ENCODE results near the gene OR2A25.
"Not testable (repeated sequence)": the region's sequence is repeated elsewhere in the genome, so short reads cannot be mapped to it uniquely, and the experiment has no call there.

OR2A25 gene

GRCh38 chr7:144069511-144069910 is at the start of gene OR2A25:
Gene OR2A25 (plus strand): TSS chr7:144069811. CDS start chr7:144074220, 4,409 bp downstream.
- no peak for DNase-seq

- no peak for DNase-seq
Measured at GRCh38 chr7:144020340-144020739, 49.3 kb upstream of the OR2A25 start.

- DNase-seq, result no peak
Measured at GRCh38 chr7:144022169-144022568, 47.4 kb upstream of the OR2A25 start.

GRCh38 chr7:144023171-144023827 is 46.3 kb upstream of the OR2A25 start:
- DNase-seq, result no peak

- DNase-seq, result no peak
Measured at GRCh38 chr7:144024213-144024612, 45.4 kb upstream of the OR2A25 start.

- DNase-seq, result no peak
Measured at GRCh38 chr7:144026203-144026883, 43.3 kb upstream of the OR2A25 start.

GRCh38 chr7:144027070-144027469 is 42.5 kb upstream of the OR2A25 start:
- DNase-seq, result no peak

- no peak for DNase-seq
Measured at GRCh38 chr7:144027974-144028373, 41.6 kb upstream of the OR2A25 start.

- no peak for DNase-seq
Measured at GRCh38 chr7:144028547-144028946, 41.1 kb upstream of the OR2A25 start.

GRCh38 chr7:144032516-144032915 is 37.1 kb upstream of the OR2A25 start:
- no peak for DNase-seq

- DNase-seq, result no peak
Measured at GRCh38 chr7:144032985-144033709, 36.5 kb upstream of the OR2A25 start.

- DNase-seq, result no peak
Measured at GRCh38 chr7:144035385-144035784, 34.2 kb upstream of the OR2A25 start.

- DNase-seq, result no peak
Measured at GRCh38 chr7:144036302-144036885, 33.2 kb upstream of the OR2A25 start.

- no peak for DNase-seq
Measured at GRCh38 chr7:144037414-144038035, 32.1 kb upstream of the OR2A25 start.

- no peak for DNase-seq
Measured at GRCh38 chr7:144038887-144039286, 30.7 kb upstream of the OR2A25 start.

GRCh38 chr7:144048648-144049047 is 21.0 kb upstream of the OR2A25 start, which contains the start of gene OR2A5:
Gene OR2A5 (plus strand): TSS chr7:144048948. CDS start chr7:144050402, 1,454 bp downstream.
- DNase-seq, result no peak

- no peak for DNase-seq
Measured at GRCh38 chr7:144049491-144049890, 20.1 kb upstream of the OR2A25 start.

- no peak for DNase-seq
Measured at GRCh38 chr7:144050093-144050492, 19.5 kb upstream of the OR2A25 start.

GRCh38 chr7:144050884-144051283 is 18.7 kb upstream of the OR2A25 start:
- not testable (repeated sequence) for DNase-seq

GRCh38 chr7:144057954-144058353 is 11.7 kb upstream of the OR2A25 start:
- no peak for DNase-seq

- DNase-seq, result no peak
Measured at GRCh38 chr7:144063710-144064109, 5.9 kb upstream of the OR2A25 start.

- no peak for DNase-seq
Measured at GRCh38 chr7:144069953-144070352, 342 bp downstream of the OR2A25 start.

GRCh38 chr7:144074374-144074773 is 4.8 kb downstream of the OR2A25 start:
- no peak for DNase-seq

All from activated CD4-positive, CD25-positive, alpha-beta regulatory T cell (primary cell).